B cell (primary cell): ENCODE measurements around the gene BAG2.

ENCODE experiments used
- CTCF ChIP-seq: fragments of 200-600 bp; IDR thresholded peaks from one replicate; pipeline ENCODE4 v1.8.0; 2022; ENCODE audit warnings: antibody characterized with exemption, mild to moderate bottlenecking
- EZH2 ChIP-seq: IDR thresholded peaks from 2 replicates; pipeline ENCODE4 v1.6.1; 2012; ENCODE audit warnings: borderline replicate concordance, low read depth, mild to moderate bottlenecking, moderate library complexity, low read length; ENCODE audit not compliant: insufficient read depth, poor library complexity, severe bottlenecking

- no peak for TF ChIP-seq EZH2
- no peak for TF ChIP-seq CTCF
These were observed 52.8 kb downstream of the BAG2 start for GRCh38 chr6:57224769-57225515.
